Smooth muscle cell (in vitro differentiated cells): ENCODE results near the gene APOBEC2. TPM values are rescaled to one million over a fixed set of nuclear protein-coding genes. Genes with fewer than 3 reads are reported as not detected.
A peak's percentile ranks its signal among the peaks of the same experiment; 100 is the strongest.

Experiments
- DNase-seq: peaks from one replicate; lab custom pipeline; 2025; ENCODE audit not compliant: unreplicated experiment; lab: John Stamatoyannopoulos, UW
- H2AFZ ChIP-seq: fragments of 200-600 bp; sonication (generic); 2 replicates; pipeline ENCODE4 v1.6.0; 2016; ENCODE audit warnings: antibody characterized with exemption, low read depth, mild to moderate bottlenecking
- H3F3A ChIP-seq: fragments of 200-600 bp; sonication (generic); 2 replicates; pipeline ENCODE4 v1.6.0; 2017; ENCODE audit warnings: antibody characterized with exemption, low read depth
- H3K27ac ChIP-seq: fragments of 200-600 bp; sonication (generic); 2 replicates; pipeline ENCODE4 v1.5.1; 2016; ENCODE audit warnings: low read depth, mild to moderate bottlenecking
- H3K27me3 ChIP-seq: fragments of 200-600 bp; sonication (generic); 2 replicates; pipeline ENCODE4 v1.6.1; 2016; ENCODE audit warnings: low read depth, mild to moderate bottlenecking
- H3K36me3 ChIP-seq: fragments of 200-600 bp; sonication (generic); 2 replicates; pipeline ENCODE4 v1.5.1; 2016; ENCODE audit warnings: low read depth
- H3K4me1 ChIP-seq: fragments of 200-600 bp; sonication (generic); 2 replicates; pipeline ENCODE4 v1.5.1; 2016; ENCODE audit warnings: low read depth
- H3K4me2 ChIP-seq: fragments of 200-600 bp; sonication (generic); 2 replicates; pipeline ENCODE4 v1.6.0; 2016; ENCODE audit warnings: mild to moderate bottlenecking
- H3K4me3 ChIP-seq: fragments of 200-600 bp; sonication (generic); 2 replicates; pipeline ENCODE4 v1.5.1; 2016; ENCODE audit warnings: mild to moderate bottlenecking
- H3K79me2 ChIP-seq: fragments of 200-600 bp; sonication (generic); 2 replicates; pipeline ENCODE4 v1.6.0; 2016; ENCODE audit warnings: low read depth, mild to moderate bottlenecking
- H3K9ac ChIP-seq: fragments of 200-600 bp; sonication (generic); 2 replicates; pipeline ENCODE4 v1.6.0; 2016; ENCODE audit warnings: low read depth
- H3K9me3 ChIP-seq: fragments of 200-600 bp; sonication (generic); replicated peaks from 2 replicates; pipeline ENCODE4 v1.5.1; 2016; ENCODE audit warnings: low read depth
- H4K20me1 ChIP-seq: fragments of 200-600 bp; sonication (generic); 2 replicates; pipeline ENCODE4 v1.6.0; 2016; ENCODE audit warnings: low read depth
- CTCF ChIP-seq: fragments of 200-600 bp; sonication (generic); IDR thresholded peaks from 2 replicates; pipeline ENCODE4 v1.5.1; 2017; ENCODE audit warnings: borderline replicate concordance, mild to moderate bottlenecking, antibody characterized with exemption; ENCODE audit not compliant: insufficient read depth, poor library complexity, severe bottlenecking
- WGBS: methylation state at CpG from one replicate; pipeline ENCODE4 v1.1.7; 2016; ENCODE audit warnings: low lambda C conversion rate; 5-methylcytosine and 5-hydroxymethylcytosine counted together
- polyA plus RNA-seq: library from polyadenylated mRNA; unstranded; fragments of >200 nt; fragmentation: Nextera tagmentation; extraction: Ambion mirVana; gene quantifications from 2 replicates; pipeline ENCODE4 v1.2.1, GENCODE V29; 2016
- total RNA-seq: library from RNA; depleted of rRNA; stranded (reverse); fragments of >200 nt; gene quantifications from 2 replicates; pipeline ENCODE4 v1.2.3, GENCODE V29; 2014

The APOBEC2 gene
- total and polyA plus RNA-seq, 2 experiments from 2014 or later = 1.2 TPM; not detected in 1

GRCh38 chr6:41059556-41059955 is 6.6 kb downstream of the APOBEC2 start:
- no peak overlapping the region for H3K27ac ChIP-seq
- no peak overlapping the region for H3K9ac ChIP-seq
- H3K4me3 ChIP-seq = no peak overlapping the region
- no peaks in the 10 kb centered on the region for H3K79me2 ChIP-seq
- TF ChIP-seq CTCF = no peak
- no peaks in the 10 kb centered on the region for H3K9me3 ChIP-seq
- DNase-seq = no peak
- H4K20me1 ChIP-seq = no peaks in the 10 kb centered on the region
- no peaks in the 10 kb centered on the region for H3K27me3 ChIP-seq
- H3K4me2 ChIP-seq = no peak overlapping the region
- H3K4me1 ChIP-seq = peaks cover 3% of the 10 kb centered on the region
- no peaks in the 10 kb centered on the region for H3K36me3 ChIP-seq
- 79% methylated on average over 1 of the region's 1 CpG for WGBS
- peaks cover 5% of the 10 kb centered on the region for H3F3A ChIP-seq
- no peak overlapping the region for H2AFZ ChIP-seq

- Histone ChIP-seq H4K20me1 (no peaks in the 10 kb centered on the region), H3K79me2 (no peaks in the 10 kb centered on the region), H3K9ac (no peak overlapping the region), H3K36me3 (no peaks in the 10 kb centered on the region), H2AFZ (no peak overlapping the region), H3K27me3 (no peaks in the 10 kb centered on the region), H3K9me3 (no peaks in the 10 kb centered on the region), H3K4me1 (peaks cover 3% of the 10 kb centered on the region), H3K4me2 (no peak overlapping the region), H3K4me3 (no peak overlapping the region), H3F3A (peaks cover 5% of the 10 kb centered on the region), H3K27ac (no peak overlapping the region)
- TF ChIP-seq CTCF = no peak
- no peak for DNase-seq
- 95% methylated on average over 13 of the region's 13 CpGs for WGBS
These were observed 8.3 kb downstream of the APOBEC2 start for GRCh38 chr6:41061196-41061726.

GRCh38 chr6:41062056-41062455 is 9.1 kb downstream of the APOBEC2 start:
- no peak overlapping the region for H3K4me2 ChIP-seq
- DNase-seq = no peak
- H3F3A ChIP-seq = peaks cover 5% of the 10 kb centered on the region
- no peaks in the 10 kb centered on the region for H3K9me3 ChIP-seq
- no peaks in the 10 kb centered on the region for H3K36me3 ChIP-seq
- no peak overlapping the region for H3K27ac ChIP-seq
- H3K27me3 ChIP-seq = no peaks in the 10 kb centered on the region
- no peaks in the 10 kb centered on the region for H4K20me1 ChIP-seq
- WGBS = 82% methylated on average over 1 of the region's 1 CpG
- H3K79me2 ChIP-seq = no peaks in the 10 kb centered on the region
- H2AFZ ChIP-seq = no peak overlapping the region
- no peak overlapping the region for H3K9ac ChIP-seq
- no peak overlapping the region for H3K4me3 ChIP-seq
- TF ChIP-seq CTCF = no peak
- peaks cover 3% of the 10 kb centered on the region for H3K4me1 ChIP-seq

GRCh38 chr6:41063884-41064285 is 10.9 kb downstream of the APOBEC2 start:
- DNase-seq = no peak
- TF ChIP-seq CTCF = no peak
- Histone ChIP-seq H3K9me3 (no peaks in the 10 kb centered on the region), H3K4me3 (peak overlapping the region; percentile 3), H3F3A (peaks cover 5% of the 10 kb centered on the region), H3K4me2 (peak overlapping the region; percentile 55), H3K36me3 (no peaks in the 10 kb centered on the region), H3K9ac (no peak overlapping the region), H2AFZ (no peak overlapping the region), H3K4me1 (peaks cover 3% of the 10 kb centered on the region), H3K27ac (peak overlapping the region; percentile 43), H4K20me1 (no peaks in the 10 kb centered on the region), H3K27me3 (no peaks in the 10 kb centered on the region), H3K79me2 (no peaks in the 10 kb centered on the region)
- WGBS = 35% methylated on average over 2 of the region's 2 CpGs
